Panc1 (cell line): ENCODE results near the gene STRN3.

ENCODE experiments used
- CTCF ChIP-seq: fragments of 450-650 bp; IDR thresholded peaks from 2 replicates; pipeline ENCODE4 v1.5.1; 2017; ENCODE audit warnings: mild to moderate bottlenecking
- SIN3A ChIP-seq: IDR thresholded peaks from 2 replicates; pipeline ENCODE4 v1.6.1; 2012; ENCODE audit warnings: low read depth, mild to moderate bottlenecking, low read length, moderate library complexity, borderline replicate concordance; ENCODE audit not compliant: insufficient read depth

- TF ChIP-seq CTCF (no peak), SIN3A (no peak)
Observed at GRCh38 chr14:31037709-31038221, 11.6 kb upstream of the STRN3 start.
